ENCODE results near the gene TRIM34.
A peak's percentile ranks its signal among the peaks of the same experiment; 100 is the strongest.
"Not testable (repeated sequence)": the region's sequence is repeated elsewhere in the genome, so short reads cannot be mapped to it uniquely, and the experiment has no call there.

Gene TRIM34

GRCh38 chr11:5688482-5688881, 63.7 kb downstream of the TRIM34 start:
- no peak for DNase-seq

GRCh38 chr11:5689551-5689983, 64.8 kb downstream of the TRIM34 start, which contains the start of gene TRIM22:
TSS of gene TRIM22 (plus strand) at chr11:5689790. CDS start at chr11:5696233, 6,443 bp downstream.
- DNase-seq, result peak; percentile 55

DNA sequence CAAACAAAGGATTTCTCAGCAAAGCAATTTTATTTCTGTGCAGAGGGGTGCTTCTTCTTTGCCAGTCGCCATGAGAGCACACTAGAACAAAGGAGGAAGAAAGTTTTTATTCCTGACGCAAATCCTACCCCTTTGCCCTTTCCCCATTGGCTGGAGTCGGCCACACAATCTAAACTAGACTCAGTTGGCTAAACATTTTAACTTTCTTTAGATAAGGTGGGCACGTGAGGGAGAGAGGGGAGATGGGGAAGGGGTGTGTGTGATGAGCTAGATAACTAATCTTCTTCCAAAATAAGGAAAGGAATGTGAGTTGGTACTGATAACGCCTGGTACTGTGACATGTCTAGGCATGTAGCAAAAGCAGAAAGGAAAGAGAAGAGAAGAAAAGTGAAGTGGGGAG, 65.4 kb downstream of the TRIM34 start:
- DNase-seq, result no peak

- DNase-seq, result no peak
Measured at GRCh38 chr11:5690736-5691135, 65.9 kb downstream of the TRIM34 start.

DNA sequence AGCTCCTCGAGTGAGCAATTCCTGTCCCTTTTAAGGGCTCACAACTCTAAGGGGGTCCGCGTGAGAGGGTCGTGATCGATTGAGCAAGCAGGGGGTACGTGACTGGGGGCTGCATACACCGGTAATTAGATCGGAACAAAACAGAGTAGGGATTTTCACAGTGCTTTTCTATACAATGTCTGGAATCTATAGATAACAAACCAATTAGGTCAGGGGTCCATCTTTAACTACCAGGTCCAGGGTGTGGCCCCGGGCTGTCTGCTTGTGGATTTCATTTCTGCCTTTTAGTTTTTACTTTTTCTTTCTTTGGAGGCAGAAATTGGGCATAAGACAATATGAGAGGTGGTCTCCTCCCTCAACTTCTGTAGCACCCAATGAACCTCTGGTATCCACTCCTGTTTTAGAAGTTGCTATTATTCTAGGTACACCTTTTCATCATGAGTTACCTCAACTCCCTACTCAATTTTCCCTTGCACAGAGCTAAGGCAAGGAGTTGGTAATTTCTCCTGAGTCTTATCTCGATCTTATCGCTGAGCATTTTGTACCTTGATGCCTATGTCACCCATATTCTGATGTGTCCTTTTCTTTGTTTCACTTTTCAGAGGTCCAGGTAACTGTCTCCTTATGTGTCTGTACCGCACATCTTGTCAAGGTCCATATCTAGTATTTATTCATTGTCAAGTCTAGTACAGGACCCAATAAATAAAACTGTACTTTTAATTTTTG, 66.6 kb downstream of the TRIM34 start:
- DNase-seq, result not testable (repeated sequence)

DNA sequence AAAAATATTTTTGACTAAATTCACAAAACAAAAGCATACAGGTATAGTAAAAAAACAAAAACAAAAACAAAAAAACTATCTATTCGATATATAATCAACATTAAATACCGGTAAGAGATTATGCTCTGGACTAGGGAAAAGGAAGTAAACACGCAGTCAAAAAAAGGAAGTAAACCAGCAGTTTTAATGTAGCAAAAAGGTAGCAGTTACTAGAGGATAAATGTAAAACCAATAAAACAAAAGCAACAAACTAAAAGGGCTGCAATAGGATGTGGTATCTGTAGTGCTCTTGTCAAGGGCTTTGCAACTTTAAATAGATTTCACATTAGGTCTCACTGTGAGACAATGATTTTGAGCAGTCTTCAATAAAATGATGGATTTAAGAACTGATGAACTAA, 67.2 kb downstream of the TRIM34 start:
- no peak for DNase-seq

Measured in activated naive CD4-positive, alpha-beta T cell treated with Interleukin-2 at 50 U/mL for 16 hours (primary cell).